ENCODE data around the gene SPSB3. TPM values are rescaled to one million over a fixed set of nuclear protein-coding genes. Genes with fewer than 3 reads are reported as not detected.

The SPSB3 gene
- total RNA-seq, 4 donors from 2014 or later, result 76.4 to 148 (median 102) TPM

GRCh38 chr16:1765826-1766225 lies 16.5 kb downstream of the SPSB3 start:
- Histone ChIP-seq H3K27ac (no peak overlapping the region), H3K4me3 (no peak overlapping the region), H3K9me3 (no peaks in the 10 kb centered on the region), H3K27me3 (no peaks in the 10 kb centered on the region), H3K36me3 (peaks cover 0 to 87% (median 0%) of the 10 kb centered on the region in 3 donors), H3K4me1 (peaks cover 0 to 14% (median 10%) of the 10 kb centered on the region in 4 donors)
- no peak for TF ChIP-seq CTCF (IDR thresholded peaks at IDR 0.05)
- TF ChIP-seq POLR2A (IDR thresholded peaks at IDR 0.05), result no peak
- no peak for DNase-seq

- Histone ChIP-seq H3K4me1 (peaks cover 0 to 7% (median 2%) of the 10 kb centered on the region in 4 donors), H3K27ac (no peak overlapping the region), H3K27me3 (no peaks in the 10 kb centered on the region), H3K4me3 (no peak overlapping the region), H3K9me3 (no peaks in the 10 kb centered on the region), H3K36me3 (peaks cover 0 to 96% (median 0%) of the 10 kb centered on the region in 3 donors)
- DNase-seq, result no peak
- no peak for TF ChIP-seq CTCF (IDR thresholded peaks at IDR 0.05)
These were observed 17.4 kb downstream of the SPSB3 start for GRCh38 chr16:1764971-1765370.

GRCh38 chr16:1763521-1764511 lies 18.6 kb downstream of the SPSB3 start:
- DNase-seq, result no peak

GRCh38 chr16:1762879-1763520 lies 19.4 kb downstream of the SPSB3 start:
- Histone ChIP-seq H3K27ac (no peak overlapping the region), H3K4me3 (no peak overlapping the region), H3K27me3 (no peaks in the 10 kb centered on the region), H3K36me3 (peaks cover 0 to 90% (median 0%) of the 10 kb centered on the region in 3 donors), H3K4me1 (no peaks in the 10 kb centered on the region), H3K9me3 (no peaks in the 10 kb centered on the region)
- DNase-seq, result no peak
- TF ChIP-seq POLR2A (IDR thresholded peaks at IDR 0.05) (no peak), CTCF (IDR thresholded peaks at IDR 0.05) (no peak)

More at GRCh38 chr16:1763521-1764511, 18.6 kb downstream of the SPSB3 start:
- H3K27ac ChIP-seq, result no peak overlapping the region
- H3K27me3 ChIP-seq, result no peaks in the 10 kb centered on the region
- H3K36me3 ChIP-seq, result peaks cover 0 to 94% (median 0%) of the 10 kb centered on the region in 3 donors
- TF ChIP-seq CTCF (IDR thresholded peaks at IDR 0.05) (peak in 1 of 6 experiments; percentile 10), POLR2A (IDR thresholded peaks at IDR 0.05) (no peak)
- no peaks in the 10 kb centered on the region for H3K9me3 ChIP-seq
- H3K4me3 ChIP-seq, result no peak overlapping the region
- no peaks in the 10 kb centered on the region for H3K4me1 ChIP-seq

- H3K36me3 ChIP-seq, result peaks cover 0 to 83% (median 0%) of the 10 kb centered on the region in 3 donors
- H3K4me3 ChIP-seq, result no peak overlapping the region
- H3K4me1 ChIP-seq, result peaks cover 0 to 5% (median 2%) of the 10 kb centered on the region in 4 donors
- no peaks in the 10 kb centered on the region for H3K9me3 ChIP-seq
- H3K27ac ChIP-seq, result no peak overlapping the region
- no peak for TF ChIP-seq CTCF (IDR thresholded peaks at IDR 0.05)
- no peak for TF ChIP-seq POLR2A (IDR thresholded peaks at IDR 0.05)
- H3K27me3 ChIP-seq, result no peaks in the 10 kb centered on the region
- no peak for DNase-seq
These were observed 20.0 kb downstream of the SPSB3 start for GRCh38 chr16:1762196-1762878.

Measured in Peyer's patch (tissue), 4 donors.